T-helper 17 cell (primary cell): Measurements from ENCODE around the gene CCSER1. TPM values are rescaled to one million over a fixed set of nuclear protein-coding genes. Genes with fewer than 3 reads are reported as not detected.

ENCODE experiments used
- ATAC-seq: fragments of 150-1000 bp; cut with Tn5 transposase; 2 replicates; pipeline ENCODE4 v1.10.0; 2021; ENCODE audit warnings: mild to moderate bottlenecking, moderate library complexity
- DNase-seq, 3 donors: peaks; one replicate each; pipeline versions ENCODE4 v3.0.0 to v3.0.0-alpha.2; 2020 to 2021
- H3K9me3 ChIP-seq: one replicate; pipeline ENCODE4 v1.7.0; 2013; ENCODE audit warnings: low read length, mild to moderate bottlenecking; ENCODE audit not compliant: control insufficient read depth, poor library complexity, severe bottlenecking
- H3K27ac Mint-ChIP-seq: one replicate; pipeline ENCODE4 v1.8.0; 2022; ENCODE audit warnings: mild to moderate bottlenecking, moderate library complexity, mixed read lengths
- H3K27me3 Mint-ChIP-seq: one replicate; pipeline ENCODE4 v1.8.0; 2022; ENCODE audit warnings: mixed read lengths
- H3K36me3 Mint-ChIP-seq: one replicate; pipeline ENCODE4 v1.8.0; 2022; ENCODE audit warnings: low read depth, mixed read lengths
- H3K4me1 Mint-ChIP-seq: one replicate; pipeline ENCODE4 v1.8.0; 2022; ENCODE audit warnings: mild to moderate bottlenecking, mixed read lengths
- H3K4me3 Mint-ChIP-seq: one replicate; pipeline ENCODE4 v1.8.0; 2022; ENCODE audit warnings: mild to moderate bottlenecking, moderate library complexity, mixed read lengths
- total RNA-seq, 4 donors: library from RNA in 2 of 4; stranded (reverse) in 2 of 4; gene quantifications; one replicate each; pipeline ENCODE4 v1.2.3 and lab custom pipeline; 2022 to 2026

Gene CCSER1
- total RNA-seq, 2 donors from 2014 or later, result 1.7 to 3.0 TPM

DNA sequence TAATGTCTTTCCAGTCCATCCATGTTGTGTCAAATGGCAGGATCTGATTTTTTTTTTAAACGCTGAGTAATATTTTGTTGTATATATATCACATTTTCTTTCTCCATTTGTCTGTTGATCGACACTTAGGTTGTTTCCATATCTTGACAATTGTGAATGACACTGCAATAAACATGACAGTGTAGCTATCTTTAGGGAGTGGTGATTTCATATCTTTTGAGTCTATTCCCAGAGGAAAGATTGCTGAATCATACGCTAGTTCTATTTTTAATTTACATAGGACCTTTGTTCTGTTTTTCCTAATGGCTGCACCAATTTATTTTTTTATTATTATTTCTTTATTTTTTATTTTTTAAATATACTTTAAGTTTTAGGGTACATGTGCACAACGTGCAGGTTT is 470.7 kb downstream of the CCSER1 start:
- Mint-ChIP-seq H3K27me3 (no peaks in the 10 kb centered on the region), H3K36me3 (no peaks in the 10 kb centered on the region), H3K4me3 (no peak overlapping the region), H3K27ac (no peak overlapping the region), H3K4me1 (no peaks in the 10 kb centered on the region)
- no peaks in the 10 kb centered on the region for H3K9me3 ChIP-seq
- DNase-seq, result no peak
- no peak for ATAC-seq

DNA sequence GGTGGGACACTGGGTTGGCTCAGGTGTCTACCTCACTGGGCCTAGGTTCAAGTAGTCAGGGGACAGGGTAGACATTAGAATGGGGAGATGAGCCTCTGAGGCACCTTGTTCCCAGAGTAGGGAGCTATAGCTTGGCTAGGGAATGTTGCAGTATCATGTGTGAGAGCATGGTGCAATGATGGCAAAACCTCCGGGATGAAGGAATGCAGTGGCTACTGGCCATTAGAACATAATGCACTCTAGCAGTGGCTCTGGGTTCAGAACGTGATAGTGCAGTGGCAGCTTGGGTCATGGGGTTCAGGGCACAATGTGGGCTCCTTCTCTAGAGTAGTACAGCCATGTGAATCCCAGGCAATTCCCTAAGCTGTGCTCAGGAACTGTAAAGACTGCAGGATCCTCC is 471.5 kb downstream of the CCSER1 start:
- Mint-ChIP-seq H3K27me3 (no peaks in the 10 kb centered on the region), H3K27ac (no peak overlapping the region), H3K36me3 (no peaks in the 10 kb centered on the region), H3K4me3 (no peak overlapping the region), H3K4me1 (no peaks in the 10 kb centered on the region)
- H3K9me3 ChIP-seq, result no peaks in the 10 kb centered on the region
- ATAC-seq, result no peak
- DNase-seq, result no peak

DNA sequence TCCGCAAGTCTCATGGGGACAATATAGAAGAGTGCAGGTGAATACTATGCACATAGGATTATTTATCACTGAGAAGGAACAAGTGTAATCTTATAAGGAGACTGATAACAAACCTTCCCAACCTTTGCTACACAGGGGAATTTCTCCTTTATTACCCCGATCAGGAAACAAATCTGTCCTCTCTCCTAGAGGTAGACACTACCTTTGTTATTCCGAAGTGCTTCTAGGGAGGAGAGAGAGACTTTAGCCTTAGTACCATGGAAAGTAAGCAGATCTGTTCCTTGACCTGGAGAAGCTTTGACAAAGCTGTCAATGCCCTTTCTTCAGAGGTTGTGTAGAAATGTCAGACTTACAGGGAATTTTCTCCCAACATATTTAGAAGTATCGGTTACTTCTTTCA is 475.5 kb downstream of the CCSER1 start:
- H3K9me3 ChIP-seq, result no peaks in the 10 kb centered on the region
- Mint-ChIP-seq H3K4me3 (no peak overlapping the region), H3K36me3 (no peaks in the 10 kb centered on the region), H3K27me3 (no peaks in the 10 kb centered on the region), H3K4me1 (no peaks in the 10 kb centered on the region), H3K27ac (no peak overlapping the region)
- ATAC-seq (no peak), DNase-seq (no peak)

DNA sequence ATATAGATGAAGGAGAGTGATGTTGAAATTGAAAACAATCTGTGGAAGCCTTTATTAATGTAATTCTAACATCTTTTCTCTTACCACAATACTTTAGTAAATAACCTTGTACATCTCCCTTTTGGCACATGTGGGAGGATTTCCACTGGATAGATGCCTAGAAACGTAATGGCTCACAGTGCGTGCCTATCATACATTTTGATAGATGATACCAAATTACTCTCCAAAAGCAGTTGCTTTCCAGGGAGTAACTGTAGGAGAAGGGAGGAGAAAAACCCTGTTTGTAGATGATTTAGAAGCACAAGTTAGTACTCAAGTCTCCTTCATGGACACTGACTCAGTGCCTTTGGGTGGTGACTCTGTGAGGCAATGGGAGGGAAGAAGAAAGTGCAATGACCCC is 476.3 kb downstream of the CCSER1 start:
- no peak for DNase-seq
- H3K27me3 Mint-ChIP-seq, result no peaks in the 10 kb centered on the region
- no peaks in the 10 kb centered on the region for H3K9me3 ChIP-seq
- no peak for ATAC-seq
- H3K36me3 Mint-ChIP-seq, result no peaks in the 10 kb centered on the region
- H3K27ac Mint-ChIP-seq, result no peak overlapping the region
- H3K4me3 Mint-ChIP-seq, result no peak overlapping the region
- H3K4me1 Mint-ChIP-seq, result no peaks in the 10 kb centered on the region

DNA sequence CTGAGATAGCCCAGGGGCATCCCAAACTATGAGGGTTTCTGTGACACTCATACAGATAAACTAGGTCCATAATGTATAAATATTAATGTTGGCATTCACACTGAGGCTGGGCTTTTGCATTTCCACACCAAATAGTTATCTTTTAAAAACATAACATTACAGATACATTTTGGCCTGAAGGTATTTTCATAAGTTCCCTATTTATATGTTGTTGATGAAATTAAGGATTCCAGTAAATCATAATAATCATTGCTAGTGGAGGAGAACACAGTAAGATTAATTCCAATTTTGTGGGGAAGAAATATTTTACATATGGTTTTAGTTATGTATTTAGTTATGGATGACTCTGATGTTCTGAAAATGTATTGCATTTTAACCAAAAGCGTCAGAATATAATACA is 479.6 kb downstream of the CCSER1 start:
- no peak overlapping the region for H3K27ac Mint-ChIP-seq
- DNase-seq (no peak), ATAC-seq (no peak)
- H3K36me3 Mint-ChIP-seq, result no peaks in the 10 kb centered on the region
- H3K4me1 Mint-ChIP-seq, result no peaks in the 10 kb centered on the region
- no peaks in the 10 kb centered on the region for H3K9me3 ChIP-seq
- no peak overlapping the region for H3K4me3 Mint-ChIP-seq
- no peaks in the 10 kb centered on the region for H3K27me3 Mint-ChIP-seq

DNA sequence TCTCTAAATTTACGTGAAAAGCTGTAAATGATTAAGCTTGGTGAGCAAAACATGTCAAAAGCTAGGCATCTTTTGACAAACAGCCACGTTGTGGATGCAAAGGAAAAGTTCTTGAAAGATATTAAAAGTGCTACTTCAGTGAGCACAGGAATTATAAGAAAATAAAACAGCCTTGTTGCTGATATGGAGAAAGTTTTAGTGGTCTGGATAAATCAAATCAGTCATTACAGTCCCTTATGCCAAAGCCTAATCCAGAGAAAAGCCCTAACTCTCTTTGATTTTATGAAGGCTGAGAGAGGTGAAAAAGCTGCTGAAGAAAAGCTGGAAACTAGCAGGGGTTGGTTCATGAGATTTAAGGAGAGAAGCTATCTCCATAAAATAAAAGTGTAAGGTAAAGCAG is 487.2 kb downstream of the CCSER1 start:
- no peaks in the 10 kb centered on the region for H3K36me3 Mint-ChIP-seq
- H3K4me3 Mint-ChIP-seq, result no peak overlapping the region
- no peak for ATAC-seq
- no peaks in the 10 kb centered on the region for H3K4me1 Mint-ChIP-seq
- no peak overlapping the region for H3K27ac Mint-ChIP-seq
- H3K9me3 ChIP-seq, result no peaks in the 10 kb centered on the region
- no peaks in the 10 kb centered on the region for H3K27me3 Mint-ChIP-seq
- DNase-seq, result no peak

DNA sequence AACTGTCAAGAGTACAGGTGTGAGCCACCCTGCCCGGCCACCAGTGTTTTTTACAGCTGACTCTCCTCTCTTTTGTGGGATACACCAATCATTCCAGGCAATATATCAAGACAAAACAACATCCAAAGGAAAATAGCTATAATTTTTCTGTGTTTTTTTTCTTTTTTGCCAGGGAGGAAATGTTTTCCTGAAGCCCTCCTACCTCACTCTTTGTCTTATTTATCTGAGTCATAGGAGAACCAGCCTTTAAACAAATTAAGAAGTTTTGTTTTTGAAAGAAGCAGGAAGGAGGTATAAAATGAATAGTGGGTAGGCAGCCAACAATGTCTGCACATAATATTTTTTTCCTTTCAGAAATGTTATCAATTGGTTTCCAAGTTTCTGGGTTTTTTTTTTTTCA is 493.9 kb downstream of the CCSER1 start:
- DNase-seq (no peak), ATAC-seq (no peak)
- no peaks in the 10 kb centered on the region for H3K9me3 ChIP-seq
- no peak overlapping the region for H3K4me3 Mint-ChIP-seq
- H3K4me1 Mint-ChIP-seq, result no peaks in the 10 kb centered on the region
- H3K27ac Mint-ChIP-seq, result no peak overlapping the region
- no peaks in the 10 kb centered on the region for H3K27me3 Mint-ChIP-seq
- no peaks in the 10 kb centered on the region for H3K36me3 Mint-ChIP-seq

DNA sequence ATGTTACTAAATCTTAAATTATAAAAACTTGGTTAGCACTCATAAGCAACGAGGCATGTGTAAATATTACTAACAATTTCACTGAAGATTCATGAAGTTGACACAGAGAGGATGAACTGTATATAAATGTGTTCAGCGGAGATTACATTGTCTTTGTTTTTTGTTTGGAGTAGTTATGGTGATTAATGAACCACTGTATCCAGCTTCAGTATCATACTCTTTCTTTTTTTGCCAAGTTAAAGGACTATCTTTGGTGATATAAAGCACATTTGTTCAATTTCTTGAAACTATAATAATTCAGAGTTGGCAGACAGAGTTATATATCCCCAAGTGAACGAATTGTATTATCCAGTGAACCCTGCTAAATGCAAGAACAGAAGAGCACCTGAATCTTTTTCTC is 497.6 kb downstream of the CCSER1 start:
- no peaks in the 10 kb centered on the region for H3K9me3 ChIP-seq
- H3K4me3 Mint-ChIP-seq, result no peak overlapping the region
- H3K36me3 Mint-ChIP-seq, result no peaks in the 10 kb centered on the region
- DNase-seq (no peak), ATAC-seq (no peak)
- H3K4me1 Mint-ChIP-seq, result no peaks in the 10 kb centered on the region
- H3K27me3 Mint-ChIP-seq, result no peaks in the 10 kb centered on the region
- H3K27ac Mint-ChIP-seq, result no peak overlapping the region

DNA sequence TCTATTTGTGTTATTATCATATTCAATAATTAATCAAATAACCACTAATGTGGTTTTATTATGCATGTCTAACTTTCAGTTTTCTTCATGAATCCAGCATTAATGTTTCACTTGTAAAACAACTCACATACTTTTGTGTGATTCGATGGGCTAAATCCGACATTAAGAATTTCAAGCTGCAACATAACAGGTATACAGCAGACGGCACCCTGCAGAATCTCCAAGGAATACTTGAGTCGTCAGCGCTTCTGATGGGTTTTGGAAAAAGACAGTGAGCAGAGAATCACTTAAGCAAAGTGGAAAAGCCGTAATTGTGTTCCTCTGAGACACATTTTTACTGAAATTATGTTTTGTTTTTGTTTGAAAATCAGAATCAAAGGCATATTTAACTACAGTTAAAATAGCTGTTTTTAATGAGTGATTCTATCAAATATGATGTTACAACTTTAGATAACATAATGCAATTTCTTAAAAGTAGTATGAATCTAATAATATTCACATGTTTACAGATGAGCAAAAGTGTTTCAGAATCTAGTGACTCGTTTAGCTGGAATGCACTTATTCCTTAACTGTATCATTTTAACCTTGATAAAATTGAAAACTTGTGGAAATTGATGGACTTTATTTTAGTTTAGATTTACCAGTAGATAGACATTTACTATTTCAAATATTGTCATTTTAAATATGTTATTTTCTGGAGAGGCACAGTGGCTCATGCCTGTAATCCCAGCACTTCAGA is 514.8 kb downstream of the CCSER1 start:
- H3K27ac Mint-ChIP-seq, result no peak overlapping the region
- no peaks in the 10 kb centered on the region for H3K9me3 ChIP-seq
- no peaks in the 10 kb centered on the region for H3K27me3 Mint-ChIP-seq
- ATAC-seq (no peak), DNase-seq (no peak)
- no peaks in the 10 kb centered on the region for H3K36me3 Mint-ChIP-seq
- no peaks in the 10 kb centered on the region for H3K4me1 Mint-ChIP-seq
- H3K4me3 Mint-ChIP-seq, result no peak overlapping the region

DNA sequence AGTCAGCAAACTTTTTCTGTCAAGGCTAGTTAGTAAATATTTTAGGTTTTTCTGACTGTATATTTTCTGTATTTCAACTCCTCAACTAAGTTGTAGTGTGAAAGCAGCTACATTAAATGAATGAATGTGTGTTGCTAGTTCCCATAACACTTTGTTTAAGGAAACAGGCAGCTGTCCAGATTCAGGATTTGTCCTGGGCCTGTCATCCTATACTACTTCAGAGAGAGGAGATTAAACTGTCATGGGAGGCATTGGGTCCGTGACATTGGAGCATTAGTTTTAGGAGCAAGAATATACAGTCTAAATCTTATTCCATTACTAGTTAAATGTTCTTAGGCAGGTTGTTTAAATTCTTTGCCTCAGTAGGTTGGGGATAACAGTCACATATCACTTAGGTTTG is 516.0 kb downstream of the CCSER1 start:
- no peak overlapping the region for H3K4me3 Mint-ChIP-seq
- no peaks in the 10 kb centered on the region for H3K36me3 Mint-ChIP-seq
- no peak for ATAC-seq

DNA sequence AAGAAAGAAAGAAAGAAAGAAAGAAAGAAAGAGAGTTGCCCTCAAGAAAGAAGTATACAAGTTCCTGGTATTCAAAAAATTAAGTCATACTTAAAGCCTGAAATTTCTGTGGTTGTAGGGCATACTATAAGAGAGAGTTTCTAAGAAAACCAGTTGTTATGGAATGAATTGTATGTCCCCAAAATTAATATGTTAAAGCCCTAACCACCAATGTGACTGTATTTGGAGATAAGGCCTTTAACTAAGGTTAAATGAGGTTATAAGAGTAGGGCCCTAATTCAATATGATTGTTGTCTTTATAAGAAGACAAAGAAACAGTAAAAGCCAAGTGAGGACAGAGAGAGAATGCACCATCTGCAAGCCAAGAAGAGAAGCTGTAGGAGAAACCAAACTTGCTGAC is 521.1 kb downstream of the CCSER1 start:
- ATAC-seq (no peak), DNase-seq (no peak)
- no peaks in the 10 kb centered on the region for H3K36me3 Mint-ChIP-seq
- no peak overlapping the region for H3K27ac Mint-ChIP-seq
- no peaks in the 10 kb centered on the region for H3K9me3 ChIP-seq
- H3K27me3 Mint-ChIP-seq, result no peaks in the 10 kb centered on the region
- no peak overlapping the region for H3K4me3 Mint-ChIP-seq
- H3K4me1 Mint-ChIP-seq, result no peaks in the 10 kb centered on the region

More for the DNA sequence above, 516.0 kb downstream of the CCSER1 start:
- no peak overlapping the region for H3K27ac Mint-ChIP-seq
- H3K27me3 Mint-ChIP-seq, result no peaks in the 10 kb centered on the region
- no peaks in the 10 kb centered on the region for H3K9me3 ChIP-seq
- no peaks in the 10 kb centered on the region for H3K4me1 Mint-ChIP-seq
- DNase-seq, result no peak

DNA sequence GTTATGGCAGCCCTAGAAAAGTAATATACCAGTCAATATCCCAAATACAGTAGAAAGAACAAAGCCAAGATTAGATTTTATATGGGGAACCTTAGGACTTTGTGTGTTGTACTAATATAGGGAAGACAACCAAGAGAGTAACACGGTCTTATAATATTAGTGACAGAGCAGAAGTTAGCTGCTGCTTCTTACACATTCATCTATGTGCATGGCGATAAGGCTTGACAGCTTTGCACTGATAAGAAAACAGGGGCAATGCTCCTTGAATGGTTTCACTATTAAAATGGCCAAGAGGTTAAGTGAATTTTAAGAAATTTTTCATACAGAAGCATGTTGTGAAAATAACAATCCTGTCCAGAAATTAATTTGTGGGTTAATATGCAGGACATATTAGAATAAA is 521.6 kb downstream of the CCSER1 start:
- H3K36me3 Mint-ChIP-seq, result no peaks in the 10 kb centered on the region
- no peak overlapping the region for H3K4me3 Mint-ChIP-seq
- no peak for DNase-seq
- no peaks in the 10 kb centered on the region for H3K4me1 Mint-ChIP-seq
- no peak for ATAC-seq
- no peaks in the 10 kb centered on the region for H3K9me3 ChIP-seq
- H3K27ac Mint-ChIP-seq, result no peak overlapping the region
- H3K27me3 Mint-ChIP-seq, result no peaks in the 10 kb centered on the region

DNA sequence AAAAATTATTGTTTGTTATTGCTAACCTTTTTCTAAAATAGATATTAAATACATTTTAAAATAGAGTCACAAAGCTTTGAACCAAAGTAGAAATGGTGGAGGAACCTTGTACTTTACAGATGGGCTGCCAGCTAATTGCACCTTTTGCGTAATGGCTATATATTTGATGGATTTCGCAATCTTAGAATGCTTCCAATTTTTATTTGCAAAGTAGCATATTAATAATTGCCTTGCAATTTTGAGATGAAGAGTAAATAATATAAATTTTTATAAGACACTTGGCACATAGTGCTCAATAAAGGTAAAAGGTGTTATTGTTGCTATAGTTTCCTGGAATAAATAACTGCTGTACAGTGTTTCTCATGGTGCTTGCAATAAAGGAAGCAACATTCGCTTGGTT is 533.5 kb downstream of the CCSER1 start:
- H3K9me3 ChIP-seq, result no peaks in the 10 kb centered on the region
- Mint-ChIP-seq H3K27me3 (no peaks in the 10 kb centered on the region), H3K27ac (no peak overlapping the region), H3K36me3 (no peaks in the 10 kb centered on the region), H3K4me1 (no peaks in the 10 kb centered on the region), H3K4me3 (no peak overlapping the region)
- no peak for DNase-seq
- no peak for ATAC-seq

DNA sequence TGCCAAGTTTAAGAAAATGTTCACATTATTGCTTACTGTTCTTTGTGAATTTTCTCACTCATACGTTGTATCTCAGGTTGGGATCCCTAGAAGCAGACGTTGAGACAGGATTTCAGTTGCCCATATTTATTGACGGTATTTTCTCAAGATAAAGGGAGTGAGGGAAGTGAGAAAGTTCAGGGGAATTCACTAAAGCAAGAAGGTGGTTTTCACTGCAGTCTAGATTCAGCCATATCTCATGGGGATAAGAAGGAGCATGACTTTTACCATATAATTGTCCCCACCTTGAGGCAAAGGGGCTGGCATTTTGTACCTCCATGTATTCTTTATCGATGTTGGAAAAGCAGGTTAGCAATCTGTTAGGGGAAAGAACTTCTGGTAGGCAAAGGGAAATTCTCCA is 543.0 kb downstream of the CCSER1 start:
- DNase-seq (no peak), ATAC-seq (no peak)
- H3K9me3 ChIP-seq, result no peaks in the 10 kb centered on the region
- no peaks in the 10 kb centered on the region for H3K36me3 Mint-ChIP-seq
- H3K27ac Mint-ChIP-seq, result no peak overlapping the region
- H3K4me3 Mint-ChIP-seq, result no peak overlapping the region
- H3K27me3 Mint-ChIP-seq, result no peaks in the 10 kb centered on the region
- no peaks in the 10 kb centered on the region for H3K4me1 Mint-ChIP-seq
